SK-N-SH (cell line): ENCODE measurements around the gene THAP12.

Source experiments
- CTCF ChIP-seq: fragments of 200-600 bp; sonication (generic); IDR thresholded peaks from 2 replicates; pipeline ENCODE4 v1.6.1; 2017; ENCODE audit warnings: antibody characterized with exemption, mild to moderate bottlenecking, moderate library complexity
- EP300 ChIP-seq, 2 experiments: IDR thresholded peaks; 2 replicates each; pipeline versions ENCODE4 v1.4.0 to v1.6.1; 2012; ENCODE audit warnings: borderline replicate concordance in 1 of 2, low read depth in 1 of 2, low read length in 1 of 2
- JUND ChIP-seq: IDR thresholded peaks from 2 replicates; pipeline ENCODE4 v1.4.0; 2012
- MAX ChIP-seq: IDR thresholded peaks from 2 replicates; pipeline ENCODE4 v1.4.0; 2012; ENCODE audit warnings: low read depth
- NFIC ChIP-seq: IDR thresholded peaks from 2 replicates; pipeline ENCODE4 v1.4.0; 2012; ENCODE audit warnings: borderline replicate concordance
- POLR2AphosphoS5 ChIP-seq: IDR thresholded peaks from 2 replicates; pipeline ENCODE4 v1.6.1; 2012; ENCODE audit warnings: low read depth, low read length
- RCOR1 ChIP-seq: fragments of 150-350 bp; IDR thresholded peaks from 2 replicates; pipeline ENCODE4 v1.6.1; 2017; ENCODE audit warnings: antibody characterized with exemption, low read length
- SIN3A ChIP-seq: IDR thresholded peaks from 2 replicates; pipeline ENCODE4 v1.6.1; 2012; ENCODE audit warnings: low read depth, mild to moderate bottlenecking, low read length, moderate library complexity, borderline replicate concordance
- TCF12 ChIP-seq: IDR thresholded peaks from 2 replicates; pipeline ENCODE4 v1.4.0; 2012
- USF1 ChIP-seq: IDR thresholded peaks from 2 replicates; pipeline ENCODE4 v1.4.0; 2012; ENCODE audit warnings: low read depth, borderline replicate concordance
- USF2 ChIP-seq: fragments of 150-350 bp; IDR thresholded peaks from 2 replicates; pipeline ENCODE4 v1.6.1; 2017; ENCODE audit warnings: antibody characterized with exemption, low read length, low read depth, borderline replicate concordance

GRCh38 chr11:76321340-76321739, 59.6 kb downstream of the THAP12 start:
- no peak for TF ChIP-seq RCOR1
- TF ChIP-seq USF1: no peak
- no peak for TF ChIP-seq POLR2AphosphoS5
- TF ChIP-seq CTCF: no peak
- TF ChIP-seq SIN3A: no peak
- TF ChIP-seq NFIC: no peak
- TF ChIP-seq JUND: no peak
- TF ChIP-seq EP300 (IDR thresholded peaks at IDR 0.05; ENCODE audit: borderline replicate concordance in 1 of 2, low read depth in 1 of 2, low read length in 1 of 2): no peak
- no peak for TF ChIP-seq USF2
- TF ChIP-seq MAX: no peak
- no peak for TF ChIP-seq TCF12
